Choroid plexus epithelial cell (primary cell): ENCODE measurements around the gene LOX.

ENCODE experiments used
- DNase-seq: peaks from one replicate; pipeline ENCODE4 v3.0.0-alpha.2; 2010; ENCODE audit warnings: low read depth
- H3K4me3 ChIP-seq: 2 replicates; pipeline ENCODE4 v1.5.1; 2011; ENCODE audit warnings: low read depth, mild to moderate bottlenecking, control low read depth, low read length, moderate library complexity
- TF ChIP-seq, protein P1 (sequence below): conservative IDR thresholded peaks from 2 replicates; pipeline ENCODE4 v1.5.1; 2011; ENCODE audit warnings: low read depth, mild to moderate bottlenecking, control low read depth, inconsistent platforms, low read length, moderate library complexity

Gene LOX

DNA sequence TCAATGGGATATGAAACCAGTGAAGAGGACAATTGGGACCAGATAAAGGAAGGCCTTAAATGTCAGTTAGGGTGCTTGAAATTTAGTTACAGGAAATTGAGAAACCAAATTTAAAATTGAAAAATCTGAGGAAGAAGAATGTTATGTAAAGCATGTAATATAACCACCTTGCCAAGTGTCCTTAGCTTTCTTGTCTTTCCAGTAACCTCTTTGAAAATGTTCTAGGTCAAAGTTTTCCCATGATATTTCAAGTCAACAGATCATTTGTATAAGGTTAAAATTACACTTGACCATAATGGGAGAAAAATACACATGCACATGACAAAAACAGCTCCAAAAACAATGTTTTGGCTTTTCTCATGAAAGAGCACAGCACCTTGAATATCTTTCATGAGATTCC lies 21.1 kb downstream of the LOX start:
- no peak overlapping the region for H3K4me3 ChIP-seq
- peak; percentile 58 for DNase-seq
- TF ChIP-seq, protein P1, sequence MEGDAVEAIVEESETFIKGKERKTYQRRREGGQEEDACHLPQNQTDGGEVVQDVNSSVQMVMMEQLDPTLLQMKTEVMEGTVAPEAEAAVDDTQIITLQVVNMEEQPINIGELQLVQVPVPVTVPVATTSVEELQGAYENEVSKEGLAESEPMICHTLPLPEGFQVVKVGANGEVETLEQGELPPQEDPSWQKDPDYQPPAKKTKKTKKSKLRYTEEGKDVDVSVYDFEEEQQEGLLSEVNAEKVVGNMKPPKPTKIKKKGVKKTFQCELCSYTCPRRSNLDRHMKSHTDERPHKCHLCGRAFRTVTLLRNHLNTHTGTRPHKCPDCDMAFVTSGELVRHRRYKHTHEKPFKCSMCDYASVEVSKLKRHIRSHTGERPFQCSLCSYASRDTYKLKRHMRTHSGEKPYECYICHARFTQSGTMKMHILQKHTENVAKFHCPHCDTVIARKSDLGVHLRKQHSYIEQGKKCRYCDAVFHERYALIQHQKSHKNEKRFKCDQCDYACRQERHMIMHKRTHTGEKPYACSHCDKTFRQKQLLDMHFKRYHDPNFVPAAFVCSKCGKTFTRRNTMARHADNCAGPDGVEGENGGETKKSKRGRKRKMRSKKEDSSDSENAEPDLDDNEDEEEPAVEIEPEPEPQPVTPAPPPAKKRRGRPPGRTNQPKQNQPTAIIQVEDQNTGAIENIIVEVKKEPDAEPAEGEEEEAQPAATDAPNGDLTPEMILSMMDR = no peak

DNA sequence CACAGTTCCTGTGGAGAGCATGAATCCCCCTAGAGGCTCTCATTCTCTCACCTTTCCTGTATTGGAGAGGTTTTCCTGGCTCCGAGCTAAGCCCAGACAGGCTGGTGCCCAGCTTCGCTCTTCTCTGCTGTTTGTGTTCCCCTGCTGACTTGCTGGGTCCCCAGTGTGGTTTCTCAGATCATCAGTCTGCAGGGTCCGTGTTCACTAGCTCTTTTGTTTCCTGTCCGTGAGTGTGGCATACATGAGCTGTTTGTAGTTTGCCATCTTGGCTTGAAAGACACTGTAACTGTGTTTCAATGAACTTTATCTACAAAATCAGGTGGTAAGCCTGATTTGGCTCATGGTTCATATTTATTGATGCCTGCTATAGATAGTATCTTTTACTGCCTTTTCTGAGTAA lies 23.8 kb downstream of the LOX start:
- no peak for DNase-seq
- TF ChIP-seq, protein P1 = no peak
- H3K4me3 ChIP-seq = no peak overlapping the region

DNA sequence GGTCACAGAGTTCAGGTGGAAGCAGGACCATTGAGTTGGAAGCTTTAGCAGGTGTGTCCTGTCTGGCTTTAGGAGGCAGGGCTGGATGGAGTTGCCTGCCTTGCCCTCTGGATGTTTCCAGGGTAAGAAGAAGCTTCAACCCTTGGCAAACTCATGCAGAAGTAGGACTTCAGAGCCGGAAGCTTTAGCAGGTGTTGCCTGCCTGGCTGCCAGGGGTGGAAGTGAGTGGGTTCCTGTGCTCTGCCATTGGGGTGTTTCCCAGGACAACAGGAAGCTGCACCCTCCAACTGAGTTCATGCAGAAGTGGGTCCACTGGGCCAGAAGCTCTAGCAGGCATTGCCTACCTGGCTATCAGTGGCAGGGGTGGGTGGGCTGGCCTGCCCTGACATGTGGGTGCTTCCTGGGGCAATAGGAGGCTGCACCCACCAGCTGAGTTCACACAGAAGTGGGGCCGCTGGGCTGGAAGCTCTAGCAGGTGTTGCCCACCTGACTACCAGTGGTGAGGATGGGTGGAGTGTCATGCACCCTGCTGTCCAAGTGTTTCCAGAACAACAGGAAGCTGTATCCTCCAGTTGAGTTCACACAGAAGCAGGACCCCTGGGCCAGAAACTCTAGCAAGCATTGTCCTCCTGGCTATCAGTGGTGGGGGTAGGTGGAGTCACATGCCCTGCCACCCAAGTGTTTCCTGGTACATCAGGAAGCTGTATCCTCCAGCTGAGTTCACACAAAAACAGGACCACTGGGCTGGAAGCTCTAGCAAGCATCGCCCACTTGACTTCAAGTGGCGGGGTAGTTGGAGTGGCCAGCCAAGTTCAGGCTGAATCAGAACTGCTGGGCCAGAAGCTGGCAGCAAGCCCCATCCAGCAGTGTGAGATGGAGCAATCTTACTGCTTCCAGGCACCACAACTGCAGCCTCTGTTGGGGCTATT lies 24.6 kb downstream of the LOX start:
- DNase-seq = peak; percentile 69
- TF ChIP-seq, protein P1 = no peak
- H3K4me3 ChIP-seq = no peak overlapping the region

DNA sequence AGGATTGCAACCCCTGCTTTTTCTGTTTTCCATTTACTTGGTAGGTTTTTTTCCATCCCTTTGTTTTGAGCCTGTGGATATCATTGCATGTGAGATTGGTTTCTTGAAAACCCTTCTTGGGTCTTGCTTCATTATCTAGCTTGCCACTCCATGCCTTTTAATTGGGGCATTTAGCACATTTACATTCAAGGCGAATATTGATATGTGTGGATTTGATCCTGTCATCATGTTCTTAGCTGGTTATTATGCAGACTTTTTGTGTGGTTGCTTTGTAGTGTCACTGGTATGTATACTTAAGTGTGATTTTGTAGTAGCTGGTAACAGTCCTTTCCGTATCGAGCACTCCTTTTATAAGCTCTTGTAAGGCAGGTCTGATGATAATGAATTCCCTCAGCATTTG lies 26.5 kb downstream of the LOX start:
- DNase-seq = no peak
- TF ChIP-seq, protein P1 = no peak
- H3K4me3 ChIP-seq = no peak overlapping the region

DNA sequence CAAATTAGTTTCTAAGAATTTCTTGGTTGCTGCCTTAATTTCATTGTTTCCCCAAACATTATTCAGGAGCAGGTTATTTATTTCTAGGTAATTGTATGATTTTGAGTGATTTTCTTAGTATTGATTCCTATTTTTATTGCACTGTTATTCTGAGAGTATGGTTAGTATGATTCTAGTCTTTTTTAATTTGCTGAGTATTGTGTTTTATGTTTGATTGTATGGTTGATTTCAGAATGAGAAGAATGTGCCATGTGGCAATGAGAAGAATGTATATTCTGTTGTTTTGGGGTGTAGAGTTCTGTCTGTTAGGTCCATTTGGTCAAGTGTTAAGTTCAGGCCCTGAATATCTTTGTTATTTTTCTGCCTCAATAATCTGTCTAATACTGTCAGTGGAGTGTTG lies 27.1 kb downstream of the LOX start:
- TF ChIP-seq, protein P1 = no peak
- no peak overlapping the region for H3K4me3 ChIP-seq
- DNase-seq = no peak

DNA sequence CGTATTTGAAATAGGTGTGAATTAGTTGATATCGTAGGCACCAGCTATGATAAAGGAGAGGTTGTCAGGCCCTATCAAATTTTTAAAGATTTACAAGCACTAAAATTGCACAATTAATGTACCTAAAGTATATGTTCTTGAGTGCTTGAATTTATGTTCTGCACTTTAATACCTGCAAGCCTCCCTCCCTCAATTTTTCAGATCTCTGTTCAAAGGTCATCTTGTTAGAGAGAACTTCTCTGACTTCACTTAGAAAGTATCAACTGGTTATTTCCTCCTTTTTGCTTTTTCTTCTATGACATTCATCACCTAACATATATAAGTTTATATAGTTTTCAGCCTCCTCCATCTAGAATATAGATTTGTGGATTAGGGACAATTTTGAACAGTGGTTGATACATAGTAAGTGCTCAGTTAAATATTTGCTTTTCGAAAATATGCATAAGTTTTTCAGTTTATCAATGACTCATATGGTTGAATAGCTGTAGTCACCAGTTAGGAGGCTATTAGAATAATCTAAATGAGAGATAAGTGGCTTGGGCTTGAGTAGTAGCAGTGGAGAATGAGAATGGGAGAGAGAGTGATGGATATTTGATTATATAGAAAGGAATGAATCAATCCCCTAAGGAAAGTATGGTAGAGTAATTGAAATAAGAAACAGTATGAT lies 37.3 kb downstream of the LOX start:
- H3K4me3 ChIP-seq = no peak overlapping the region
- no peak for DNase-seq
- TF ChIP-seq, protein P1 = no peak
